CD4-positive, alpha-beta T cell treated with Interferon alpha-2 for 1 hour (primary cell): ENCODE results near the gene TMEM50A.
"Not testable (repeated sequence)": the region's sequence is repeated elsewhere in the genome, so short reads cannot be mapped to it uniquely, and the experiment has no call there.

Experiments
- DNase-seq, 2 donors: peaks; one replicate each; pipeline ENCODE4 v3.0.0-alpha.2; 2020 to 2022

TMEM50A gene

GRCh38 chr1:25389721-25390120 is 51.6 kb downstream of the TMEM50A start:
- not testable (repeated sequence) for DNase-seq

DNA sequence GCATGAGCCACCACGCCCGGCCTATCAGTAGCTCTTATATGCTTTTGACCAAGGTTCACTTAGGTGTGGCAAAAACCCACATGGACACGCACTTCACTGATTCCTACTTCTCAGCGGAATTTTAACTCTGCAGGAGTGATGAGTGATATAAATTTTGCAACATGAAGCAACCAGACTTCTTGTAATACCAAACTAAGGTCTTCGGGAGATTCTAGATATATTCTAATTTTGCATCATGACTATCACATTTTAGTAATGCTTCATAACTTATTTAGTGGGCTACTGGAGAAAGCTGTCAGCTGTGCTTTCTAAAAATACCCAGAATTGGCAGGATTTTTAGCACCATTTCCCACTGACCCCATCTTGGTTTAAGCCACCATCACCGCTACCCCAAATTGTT is 54.7 kb downstream of the TMEM50A start:
- no peak for DNase-seq

GRCh38 chr1:25397549-25397948 is 59.4 kb downstream of the TMEM50A start:
- DNase-seq = not testable (repeated sequence)

DNA sequence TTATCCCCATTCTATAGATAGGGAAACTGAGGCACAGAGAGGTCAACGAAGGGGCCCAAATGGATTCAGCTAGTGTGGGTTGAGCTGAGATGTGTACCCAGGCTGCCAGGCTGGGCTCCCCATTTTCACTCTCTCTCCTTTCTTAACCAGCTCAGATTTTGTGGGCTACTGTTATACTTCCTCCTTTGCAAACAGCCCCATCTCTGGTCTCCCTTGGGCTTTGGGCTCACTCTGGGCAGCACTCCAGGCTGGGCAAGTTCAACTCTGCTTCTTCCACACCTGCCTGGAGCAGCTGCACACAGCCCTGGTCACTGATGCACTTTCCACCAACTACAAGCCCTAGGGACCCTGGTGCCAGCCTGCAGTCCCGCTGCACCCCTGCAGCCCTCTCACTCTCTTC is 59.9 kb downstream of the TMEM50A start:
- DNase-seq = not testable (repeated sequence)

- peak in 1 of 2 donors; percentile 18 for DNase-seq
Observed at GRCh38 chr1:25402947-25403803, 65.0 kb downstream of the TMEM50A start.

- not testable (repeated sequence) for DNase-seq
Observed at GRCh38 chr1:25405731-25406305, 67.7 kb downstream of the TMEM50A start.

- DNase-seq = not testable (repeated sequence)
Observed at GRCh38 chr1:25409641-25410427, 71.7 kb downstream of the TMEM50A start.
